GM18502 (cell line): ENCODE results near the gene TNNC1.

Experiments used
- ATAC-seq: cut with Tn5 transposase; IDR thresholded peaks from one replicate; pipeline ENCODE4 v1.9.1; 2021; ENCODE audit warnings: mild to moderate bottlenecking; ENCODE audit not compliant: unreplicated experiment, poor library complexity

Gene TNNC1

GRCh38 chr3:52402706-52403270, 51.1 kb downstream of the TNNC1 start:
- no peak for ATAC-seq

- no peak for ATAC-seq
Measured at GRCh38 chr3:52402101-52402521, 51.7 kb downstream of the TNNC1 start.

- no peak for ATAC-seq
Measured at GRCh38 chr3:52401551-52401950, 52.3 kb downstream of the TNNC1 start.
